ENCODE data around the gene ZNF32. TPM values are rescaled to one million over a fixed set of nuclear protein-coding genes. Genes with fewer than 3 reads are reported as not detected.

ZNF32 gene
- total and polyA plus RNA-seq, 2 of the 8 experiments (the other 6 are each of a cell fraction or from before 2014, with no cell fraction given): 17.2 to 22.5 TPM

- Histone ChIP-seq H3K4me1 (replicated peaks in 1 of 4; ENCODE audit: control insufficient read depth in 3 of 4, insufficient read depth in 4 of 4, low read length in 3 of 4) (no peaks in the 10 kb centered on the region), H4K8ac (ENCODE audit: extremely low read depth, insufficient read depth, low read length) (no peak overlapping the region), H2AFZ (ENCODE audit: low read length) (no peak overlapping the region), H2AK5ac (ENCODE audit: low read depth, low read length) (no peak overlapping the region), H3K23ac (ENCODE audit: insufficient read length) (no peak overlapping the region), H4K5ac (ENCODE audit: insufficient read length, low read depth, low read length) (no peak overlapping the region), H3K27me3 (replicated peaks in 1 of 4; ENCODE audit: control insufficient read depth in 3 of 4, extremely low read depth in 1 of 4, insufficient read depth in 3 of 4, low read length in 3 of 4) (0 out of 7 replicates have a peak, but pooled peaks cover 0 to 8% (median 0%) of the 10 kb centered on the region in 4 experiments), H2BK20ac (ENCODE audit: low read length) (no peak overlapping the region), H3K9ac (replicated peaks in 1 of 4; ENCODE audit: extremely low read depth in 1 of 4, low read depth in 3 of 4, low read length in 3 of 4) (no peak overlapping the region), H2BK12ac (ENCODE audit: low read depth, low read length) (no peak overlapping the region), H3K18ac (ENCODE audit: extremely low read depth, low read length) (no peak overlapping the region), H3K9me3 (ENCODE audit: insufficient read depth in 2 of 2, low read depth in 1 of 2, low read length in 1 of 2) (no peaks in the 10 kb centered on the region), H4K91ac (replicated peaks; ENCODE audit: insufficient read length, low read length) (no peak overlapping the region), H3K4ac (replicated peaks; ENCODE audit: insufficient read length, low read depth, low read length) (peak overlapping the region; percentile 27), H3K79me2 (ENCODE audit: control insufficient read depth in 1 of 2, insufficient read depth in 2 of 2, low read length in 2 of 2) (no peaks in the 10 kb centered on the region), H3K4me3 (ENCODE audit: extremely low read depth in 1 of 4, insufficient read depth in 2 of 4, low read depth in 3 of 4, low read length in 4 of 4) (no peak overlapping the region), H3K14ac (ENCODE audit: insufficient read length) (no peak overlapping the region), H3K27ac (ENCODE audit: low read depth, low read length) (no peak overlapping the region), H2BK15ac (ENCODE audit: low read length) (no peak overlapping the region), H3K56ac (replicated peaks; ENCODE audit: insufficient read length, low read depth, low read length) (peak overlapping the region; percentile 60), H3K79me1 (ENCODE audit: low read depth, low read length) (no peaks in the 10 kb centered on the region), H3K36me3 (ENCODE audit: control insufficient read depth in 2 of 4, insufficient read depth in 4 of 4, low read length in 3 of 4) (no peaks in the 10 kb centered on the region), H3K4me2 (ENCODE audit: insufficient read depth in 1 of 2, low read depth in 2 of 2, low read length in 2 of 2) (no peak overlapping the region), H2BK120ac (replicated peaks; ENCODE audit: low read depth, low read length) (no peak overlapping the region), H4K20me1 (replicated peaks in 1 of 2; ENCODE audit: control insufficient read depth in 1 of 2, insufficient read depth in 2 of 2, low read length in 2 of 2) (peaks cover 0 to 8% of the 10 kb centered on the region in 2 experiments), H3K23me2 (ENCODE audit: low read depth, low read length) (peaks cover 8% of the 10 kb centered on the region; the same call in 1 of the 2 replicates), H2BK5ac (ENCODE audit: low read depth, low read length) (no peak overlapping the region)
- 86% methylated on average over 11 of the region's 11 CpGs; no CpG with 5 or more reads in 1 of the 2 experiments for WGBS, 2 experiments (ENCODE audit: extremely low coverage in 1 of 2, insufficient coverage in 1 of 2, insufficient read length in 1 of 2, insufficient replicate concordance in 2 of 2, low coverage in 1 of 2, low lambda C conversion rate in 2 of 2, missing lambda C conversion rate in 1 of 2)
- ChIA-PET POLR2A (ENCODE audit: partially characterized antibody) (no interaction called here), CTCF (ENCODE audit: partially characterized antibody) (interaction anchor here (0.7 to 2.0 kb wide), 2 partner anchors 13 to 291 kb away, joined by 3 to 6 read pairs; no protein-coding TSS in a partner anchor)
- no peak for TF ChIP-seq SIX5 (IDR thresholded peaks at IDR 0.05; ENCODE audit: low read depth, low read length)
- TF ChIP-seq SUZ12 (IDR thresholded peaks at IDR 0.05; ENCODE audit: low read length): no peak
- no peak for TF ChIP-seq ATF2 (IDR thresholded peaks at IDR 0.05; ENCODE audit: low read length)
- no peak for TF ChIP-seq TAF1 (IDR thresholded peaks at IDR 0.05; ENCODE audit: low read depth, low read length)
- TF ChIP-seq RAD21 (IDR thresholded peaks at IDR 0.05 in 1 of 2, conservative IDR thresholded peaks at IDR 0.05 in 1 of 2; ENCODE audit: low read depth in 2 of 2, low read length in 2 of 2): no peak
- no peak for TF ChIP-seq SP2 (IDR thresholded peaks at IDR 0.05; ENCODE audit: low read length)
- no peak for TF ChIP-seq CHD1 (IDR thresholded peaks at IDR 0.05; ENCODE audit: low read depth, low read length)
- TF ChIP-seq YY1 (IDR thresholded peaks at IDR 0.05; ENCODE audit: low read depth, low read length): no peak
- FAIRE-seq (no peak), DNase-seq (ENCODE audit: low read depth in 1 of 2, low spot score in 2 of 2) (no peak)
These were observed 48.3 kb upstream of the ZNF32 start for GRCh38 chr10:43696909-43697483.
